Esophagus squamous epithelium (tissue), 4 donors: ENCODE results near the gene NUDT3.

ENCODE experiments used
- CTCF ChIP-seq, 6 experiments: fragments of 450-650 bp in 4 of 6; fragments of 200-600 bp in 2 of 6; sonication (generic) in 2 of 6; IDR thresholded peaks; one replicate each; pipeline ENCODE4 v1.5.1; 2016 to 2019; ENCODE audit warnings: antibody characterized with exemption in 6 of 6, mild to moderate bottlenecking in 4 of 6, moderate library complexity in 4 of 6
- POLR2A ChIP-seq, 4 donors: fragments of 450-650 bp; IDR thresholded peaks; one replicate each; pipeline ENCODE4 v1.6.1; 2017; ENCODE audit warnings: antibody characterized with exemption in 4 of 4, mild to moderate bottlenecking in 4 of 4, moderate library complexity in 3 of 4

- no peak for TF ChIP-seq CTCF (IDR thresholded peaks at IDR 0.05)
- no peak for TF ChIP-seq POLR2A (IDR thresholded peaks at IDR 0.05)
These were observed 63.5 kb downstream of the NUDT3 start for GRCh38 chr6:34328969-34329368.
